Measurements from ENCODE around the gene MYO1F. TPM values are rescaled to one million over a fixed set of nuclear protein-coding genes. Genes with fewer than 3 reads are reported as not detected.

Gene MYO1F
- total and polyA plus RNA-seq, 2 donors (not counting 1 experiment from before 2014, with no cell fraction given) = 76.3 to 126 TPM

DNA sequence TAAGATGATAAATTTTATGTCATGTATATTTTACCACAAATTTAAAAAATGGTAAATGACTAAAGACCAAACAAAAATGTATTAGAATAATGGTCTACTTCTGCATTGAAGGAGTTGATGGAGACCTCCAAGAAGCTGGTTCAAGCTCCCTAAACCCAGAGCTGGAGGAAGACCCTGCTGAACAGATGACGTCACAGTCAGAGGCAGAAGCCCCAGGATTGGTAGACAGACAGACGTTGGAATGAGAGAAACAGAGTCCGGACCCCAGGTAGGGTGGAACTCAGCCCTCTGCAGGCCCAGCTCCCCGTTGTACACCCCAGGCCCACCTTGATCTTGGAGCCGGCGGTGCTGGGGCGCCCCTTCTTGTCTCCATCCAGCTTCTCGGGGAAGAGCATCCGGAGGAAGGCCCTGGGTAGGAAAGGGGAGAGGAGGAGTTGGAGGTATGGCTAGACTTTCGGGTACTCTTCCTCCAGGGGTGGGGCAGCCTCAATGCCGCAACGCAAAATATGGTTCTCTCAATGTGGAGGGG, 37.6 kb downstream of the MYO1F start:
- WGBS (ENCODE audit: insufficient coverage) = 95% methylated on average over 10 of the region's 12 CpGs
- no peak overlapping the region for H2AFZ ChIP-seq (ENCODE audit: insufficient read depth, low read depth, low read length, poor library complexity, severe bottlenecking)
- H3K27ac Mint-ChIP-seq = no peak overlapping the region
- TF ChIP-seq EZH2 (IDR thresholded peaks at IDR 0.05; ENCODE audit: borderline replicate concordance, insufficient read depth, low read depth, low read length, poor library complexity, severe bottlenecking) = no peak
- TF ChIP-seq, protein P1, sequence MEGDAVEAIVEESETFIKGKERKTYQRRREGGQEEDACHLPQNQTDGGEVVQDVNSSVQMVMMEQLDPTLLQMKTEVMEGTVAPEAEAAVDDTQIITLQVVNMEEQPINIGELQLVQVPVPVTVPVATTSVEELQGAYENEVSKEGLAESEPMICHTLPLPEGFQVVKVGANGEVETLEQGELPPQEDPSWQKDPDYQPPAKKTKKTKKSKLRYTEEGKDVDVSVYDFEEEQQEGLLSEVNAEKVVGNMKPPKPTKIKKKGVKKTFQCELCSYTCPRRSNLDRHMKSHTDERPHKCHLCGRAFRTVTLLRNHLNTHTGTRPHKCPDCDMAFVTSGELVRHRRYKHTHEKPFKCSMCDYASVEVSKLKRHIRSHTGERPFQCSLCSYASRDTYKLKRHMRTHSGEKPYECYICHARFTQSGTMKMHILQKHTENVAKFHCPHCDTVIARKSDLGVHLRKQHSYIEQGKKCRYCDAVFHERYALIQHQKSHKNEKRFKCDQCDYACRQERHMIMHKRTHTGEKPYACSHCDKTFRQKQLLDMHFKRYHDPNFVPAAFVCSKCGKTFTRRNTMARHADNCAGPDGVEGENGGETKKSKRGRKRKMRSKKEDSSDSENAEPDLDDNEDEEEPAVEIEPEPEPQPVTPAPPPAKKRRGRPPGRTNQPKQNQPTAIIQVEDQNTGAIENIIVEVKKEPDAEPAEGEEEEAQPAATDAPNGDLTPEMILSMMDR (IDR thresholded peaks at IDR 0.05) = no peak
- intact Hi-C loops (cut with micrococcal nuclease) = no loop called here
- no peaks in the 10 kb centered on the region for H3K4me1 ChIP-seq (ENCODE audit: control insufficient read depth in 2 of 2, insufficient read depth in 2 of 2, low read length in 2 of 2)
- no peak overlapping the region for H3K4me3 Mint-ChIP-seq
- ChIA-PET CTCF (interaction anchor here (0.9 to 2.2 kb wide), 2 partner anchors 41 to 186 kb away, joined by 3 to 5 read pairs; no protein-coding TSS in a partner anchor), POLR2A (no interaction called here)
- no peak for ATAC-seq (ENCODE audit: low read depth)
- no peak overlapping the region for H3K9ac ChIP-seq (ENCODE audit: low read length)
- H3K4me2 ChIP-seq (replicated peaks; ENCODE audit: low read depth, low read length, poor library complexity, severe bottlenecking) = no peak overlapping the region
- H3K79me2 ChIP-seq (ENCODE audit: control insufficient read depth, insufficient read depth, low read length) = no peaks in the 10 kb centered on the region
- H4K20me1 ChIP-seq (ENCODE audit: control insufficient read depth, insufficient read depth, low read length, poor library complexity, severe bottlenecking) = no peaks in the 10 kb centered on the region
- H3K4me3 ChIP-seq (ENCODE audit: control extremely low read depth in 1 of 5, extremely low read depth in 1 of 5, insufficient read depth in 1 of 5, low read depth in 2 of 5, low read length in 4 of 5) = no peak overlapping the region
- H3K9me3 Mint-ChIP-seq (ENCODE audit: insufficient read depth) = no peaks in the 10 kb centered on the region
- no peaks in the 10 kb centered on the region for H3K9me3 ChIP-seq (ENCODE audit: control extremely low read depth in 1 of 3, control insufficient read depth in 2 of 3, insufficient read depth in 1 of 3, low read length in 2 of 3)
- H3K27me3 Mint-ChIP-seq = no peaks in the 10 kb centered on the region
- DNase-seq = no peak
- peaks cover 0 to 30% of the 10 kb centered on the region in 2 experiments for H3K36me3 ChIP-seq (replicated peaks in 1 of 2; ENCODE audit: control extremely low read depth in 1 of 2, control insufficient read depth in 1 of 2, extremely low read depth in 1 of 2, insufficient read depth in 2 of 2, low read length in 1 of 2)
- no peaks in the 10 kb centered on the region for H3K4me1 Mint-ChIP-seq
- H3K27me3 ChIP-seq (replicated peaks in 1 of 4; ENCODE audit: control extremely low read depth in 1 of 4, control insufficient read depth in 3 of 4, insufficient read depth in 4 of 4, low read length in 3 of 4) = no peaks in the 10 kb centered on the region
- no peak overlapping the region for H3K27ac ChIP-seq (ENCODE audit: low read length in 2 of 2)

DNA sequence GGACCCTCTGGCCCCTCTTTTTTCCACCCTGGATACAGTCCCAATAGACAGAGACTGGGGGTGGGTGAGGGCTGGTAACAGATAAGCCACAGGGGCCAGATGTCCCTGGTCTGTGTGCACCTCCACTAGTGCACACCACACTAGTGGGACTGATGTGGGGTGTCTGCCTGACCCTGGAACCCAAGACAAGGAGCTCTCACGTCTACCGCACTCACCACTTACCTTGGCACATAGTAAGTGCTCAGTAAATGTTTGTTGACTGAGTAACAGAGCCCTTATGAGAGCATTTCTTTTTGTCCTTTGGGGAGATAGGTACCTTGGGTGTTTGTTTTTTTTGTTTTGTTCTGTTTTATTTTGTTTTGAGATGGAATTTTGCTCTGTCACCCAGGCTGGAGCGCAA, 40.1 kb downstream of the MYO1F start:
- Mint-ChIP-seq H3K9me3 (ENCODE audit: insufficient read depth) (no peaks in the 10 kb centered on the region), H3K4me1 (no peaks in the 10 kb centered on the region), H3K27ac (no peak overlapping the region), H3K4me3 (no peak overlapping the region), H3K27me3 (no peaks in the 10 kb centered on the region)
- CTCF ChIA-PET = no interaction called here
- H3K9ac ChIP-seq (ENCODE audit: low read length) = no peak overlapping the region
- no peaks in the 10 kb centered on the region for H3K27me3 ChIP-seq (replicated peaks in 1 of 4; ENCODE audit: control extremely low read depth in 1 of 4, control insufficient read depth in 3 of 4, insufficient read depth in 4 of 4, low read length in 3 of 4)
- H3K27ac ChIP-seq (ENCODE audit: low read length in 2 of 2) = no peak overlapping the region
- no peak overlapping the region for H3K4me2 ChIP-seq (replicated peaks; ENCODE audit: low read depth, low read length, poor library complexity, severe bottlenecking)
- TF ChIP-seq, protein P1 (IDR thresholded peaks at IDR 0.05) = no peak
- TF ChIP-seq EZH2 (IDR thresholded peaks at IDR 0.05; ENCODE audit: borderline replicate concordance, insufficient read depth, low read depth, low read length, poor library complexity, severe bottlenecking) = no peak
- no peak for ATAC-seq (ENCODE audit: low read depth)
- no peak overlapping the region for H3K4me3 ChIP-seq (ENCODE audit: control extremely low read depth in 1 of 5, extremely low read depth in 1 of 5, insufficient read depth in 1 of 5, low read depth in 2 of 5, low read length in 4 of 5)
- H2AFZ ChIP-seq (ENCODE audit: insufficient read depth, low read depth, low read length, poor library complexity, severe bottlenecking) = no peak overlapping the region
- peaks cover 0 to 31% of the 10 kb centered on the region in 2 experiments for H3K36me3 ChIP-seq (replicated peaks in 1 of 2; ENCODE audit: control extremely low read depth in 1 of 2, control insufficient read depth in 1 of 2, extremely low read depth in 1 of 2, insufficient read depth in 2 of 2, low read length in 1 of 2)
- H3K9me3 ChIP-seq (ENCODE audit: control extremely low read depth in 1 of 3, control insufficient read depth in 2 of 3, insufficient read depth in 1 of 3, low read length in 2 of 3) = no peaks in the 10 kb centered on the region
- WGBS (ENCODE audit: insufficient coverage) = 100% methylated on average over 1 of the region's 3 CpGs
- no peaks in the 10 kb centered on the region for H3K4me1 ChIP-seq (ENCODE audit: control insufficient read depth in 2 of 2, insufficient read depth in 2 of 2, low read length in 2 of 2)
- intact Hi-C loops (cut with micrococcal nuclease) = no loop called here
- no peaks in the 10 kb centered on the region for H4K20me1 ChIP-seq (ENCODE audit: control insufficient read depth, insufficient read depth, low read length, poor library complexity, severe bottlenecking)
- no peak for DNase-seq
- POLR2A ChIA-PET = no interaction called here
- H3K79me2 ChIP-seq (ENCODE audit: control insufficient read depth, insufficient read depth, low read length) = no peaks in the 10 kb centered on the region

All from B cell (primary cell).